Measurements from ENCODE around the gene FBXW5. TPM values are rescaled to one million over a fixed set of nuclear protein-coding genes. Genes with fewer than 3 reads are reported as not detected.

FBXW5 gene
- total RNA-seq, 1 experiment from 2014 or later: 66.8 TPM

- Mint-ChIP-seq H3K9me3 (ENCODE audit: unreplicated experiment) (no peaks in the 10 kb centered on the region), H3K27me3 (ENCODE audit: insufficient read depth, unreplicated experiment) (no peaks in the 10 kb centered on the region), H3K27ac (ENCODE audit: unreplicated experiment) (no peak overlapping the region), H3K4me3 (ENCODE audit: unreplicated experiment) (no peak overlapping the region), H3K36me3 (ENCODE audit: insufficient read depth, unreplicated experiment) (no peaks in the 10 kb centered on the region), H3K4me1 (ENCODE audit: low read depth, unreplicated experiment) (no peaks in the 10 kb centered on the region)
- H3K27me3 ChIP-seq (replicated peaks; ENCODE audit: control insufficient read depth, insufficient read depth, low read length): no peaks in the 10 kb centered on the region
- no peak for DNase-seq
- no peak overlapping the region for H3K4me3 ChIP-seq (ENCODE audit: low read depth, low read length)
- H3K4me1 ChIP-seq: no peaks in the 10 kb centered on the region
- BruUV-seq (replicated peaks): no TSS peak
- ChIA-PET POLR2A (no interaction called here), CTCF (interaction anchor here (0.6 to 1.3 kb wide), 2 partner anchors 23 to 56 kb away, joined by 3 read pairs; no protein-coding TSS in a partner anchor)
- H3K36me3 ChIP-seq (ENCODE audit: control insufficient read depth, insufficient read depth, low read length): no peaks in the 10 kb centered on the region
- no peak for TF ChIP-seq CTCF (IDR thresholded peaks at IDR 0.05; ENCODE audit: insufficient read depth in 1 of 2, low read depth in 1 of 2, low read length in 1 of 2, severe bottlenecking in 1 of 2, unreplicated experiment in 1 of 2)
- intact Hi-C loops (cut with micrococcal nuclease; ENCODE audit: unreplicated experiment): no loop called here
- no peaks in the 10 kb centered on the region for H3K9me3 ChIP-seq
These were observed 29.4 kb upstream of the FBXW5 start for GRCh38 chr9:136973618-136974617.

GRCh38 chr9:136972743-136973142 lies 28.2 kb upstream of the FBXW5 start:
- Mint-ChIP-seq H3K4me1 (ENCODE audit: low read depth, unreplicated experiment) (no peaks in the 10 kb centered on the region), H3K36me3 (ENCODE audit: insufficient read depth, unreplicated experiment) (no peaks in the 10 kb centered on the region), H3K9me3 (ENCODE audit: unreplicated experiment) (no peaks in the 10 kb centered on the region), H3K27ac (ENCODE audit: unreplicated experiment) (no peak overlapping the region), H3K4me3 (ENCODE audit: unreplicated experiment) (no peak overlapping the region), H3K27me3 (ENCODE audit: insufficient read depth, unreplicated experiment) (no peaks in the 10 kb centered on the region)
- ChIA-PET CTCF (no interaction called here), POLR2A (no interaction called here)
- Histone ChIP-seq H3K27me3 (replicated peaks; ENCODE audit: control insufficient read depth, insufficient read depth, low read length) (no peaks in the 10 kb centered on the region), H3K36me3 (ENCODE audit: control insufficient read depth, insufficient read depth, low read length) (no peaks in the 10 kb centered on the region), H3K4me3 (ENCODE audit: low read depth, low read length) (no peak overlapping the region), H3K9me3 (no peaks in the 10 kb centered on the region), H3K4me1 (no peaks in the 10 kb centered on the region)
- intact Hi-C loops (cut with micrococcal nuclease; ENCODE audit: unreplicated experiment): no loop called here
- TF ChIP-seq CTCF (IDR thresholded peaks at IDR 0.05; ENCODE audit: insufficient read depth in 1 of 2, low read depth in 1 of 2, low read length in 1 of 2, severe bottlenecking in 1 of 2, unreplicated experiment in 1 of 2): no peak
- DNase-seq: no peak
- no TSS peak for BruUV-seq (replicated peaks)

GRCh38 chr9:136972335-136972734 lies 27.8 kb upstream of the FBXW5 start:
- no peak for TF ChIP-seq CTCF (IDR thresholded peaks at IDR 0.05; ENCODE audit: insufficient read depth in 1 of 2, low read depth in 1 of 2, low read length in 1 of 2, severe bottlenecking in 1 of 2, unreplicated experiment in 1 of 2)
- POLR2A ChIA-PET: no interaction called here

More at GRCh38 chr9:136972335-136972734, 27.8 kb upstream of the FBXW5 start:
- no TSS peak for BruUV-seq (replicated peaks)
- Mint-ChIP-seq H3K4me3 (ENCODE audit: unreplicated experiment) (no peak overlapping the region), H3K4me1 (ENCODE audit: low read depth, unreplicated experiment) (no peaks in the 10 kb centered on the region), H3K27ac (ENCODE audit: unreplicated experiment) (no peak overlapping the region), H3K36me3 (ENCODE audit: insufficient read depth, unreplicated experiment) (no peaks in the 10 kb centered on the region), H3K27me3 (ENCODE audit: insufficient read depth, unreplicated experiment) (no peaks in the 10 kb centered on the region), H3K9me3 (ENCODE audit: unreplicated experiment) (no peaks in the 10 kb centered on the region)
- Histone ChIP-seq H3K27me3 (replicated peaks; ENCODE audit: control insufficient read depth, insufficient read depth, low read length) (no peaks in the 10 kb centered on the region), H3K36me3 (ENCODE audit: control insufficient read depth, insufficient read depth, low read length) (no peaks in the 10 kb centered on the region), H3K4me3 (ENCODE audit: low read depth, low read length) (no peak overlapping the region), H3K4me1 (no peaks in the 10 kb centered on the region), H3K9me3 (no peaks in the 10 kb centered on the region)
- DNase-seq: no peak
- CTCF ChIA-PET: no interaction called here
- intact Hi-C loops (cut with micrococcal nuclease; ENCODE audit: unreplicated experiment): no loop called here

Data from Caco-2 (cell line).